Heart left ventricle (tissue), 16 donors: Measurements from ENCODE around the gene HIPK2. TPM values are rescaled to one million over a fixed set of nuclear protein-coding genes. Genes with fewer than 3 reads are reported as not detected.
A peak's percentile ranks its signal among the peaks of the same experiment; 100 is the strongest.

Experiments
- ATAC-seq, 4 donors: fragments of 200-7000 bp; cut with Tn5 transposase; one replicate each; pipeline ENCODE4 v1.9.1; 2020 to 2022; ENCODE audit warnings: moderate library complexity in 4 of 4, mild to moderate bottlenecking in 3 of 4, moderate number of reproducible peaks in 1 of 4
- DNase-seq, 5 donors: peaks; one replicate each; pipeline ENCODE4 v3.0.0-alpha.2; 2020
- H3K27ac ChIP-seq, 12 donors: fragments of 200-600 bp; sonication (generic) in 4 of 12; one replicate each; pipeline versions ENCODE4 v1.5.0 to v1.8.0; 2016 to 2022; ENCODE audit warnings: mild to moderate bottlenecking in 2 of 12
- H3K27me3 ChIP-seq, 9 donors: fragments of 200-600 bp; sonication (generic) in 2 of 9; one replicate each; pipeline versions ENCODE4 v1.5.1 to v1.8.0; 2016 to 2022; ENCODE audit warnings: mild to moderate bottlenecking in 3 of 9
- H3K36me3 ChIP-seq, 9 donors: fragments of 200-600 bp; sonication (generic) in 2 of 9; one replicate each; pipeline versions ENCODE4 v1.5.0 to v1.8.0; 2018 to 2022; ENCODE audit warnings: mild to moderate bottlenecking in 2 of 9
- H3K4me1 ChIP-seq, 12 donors: fragments of 200-600 bp; sonication (generic) in 4 of 12; one replicate each; pipeline versions ENCODE4 v1.5.0 to v1.8.0; 2016 to 2022; ENCODE audit warnings: mild to moderate bottlenecking in 3 of 12
- H3K4me3 ChIP-seq, 12 donors: fragments of 200-600 bp; sonication (generic) in 4 of 12; one replicate each; pipeline versions ENCODE4 v1.5.0 to v1.8.0; 2017 to 2022; ENCODE audit warnings: mild to moderate bottlenecking in 9 of 12, moderate library complexity in 4 of 12
- H3K9me3 ChIP-seq, 12 donors: fragments of 200-600 bp; sonication (generic) in 4 of 12; one replicate each; pipeline versions ENCODE4 v1.5.0 to v1.8.0; 2016 to 2022; ENCODE audit warnings: mild to moderate bottlenecking in 1 of 12
- CTCF ChIP-seq, 12 donors: fragments of 200-600 bp; sonication (generic) in 4 of 12; IDR thresholded peaks; one replicate each; pipeline versions ENCODE4 v1.5.0 to v1.8.0; 2018 to 2022; ENCODE audit warnings: antibody characterized with exemption in 12 of 12, mild to moderate bottlenecking in 5 of 12
- POLR2A ChIP-seq, 2 donors: fragments of 450-650 bp; IDR thresholded peaks; one replicate each; pipeline ENCODE4 v1.6.1; 2017; ENCODE audit warnings: antibody characterized with exemption in 2 of 2, mild to moderate bottlenecking in 2 of 2, moderate library complexity in 2 of 2
- WGBS, 4 donors: extraction: QIAGEN DNeasy Blood & Tissue Kit in 2 of 4; methylation state at CpG; one replicate each; pipeline versions ENCODE4 v1.1.5 to v1.1.7; 2013 to 2018; 5-methylcytosine and 5-hydroxymethylcytosine counted together
- intact Hi-C, 10 donors: fragments of 100-400 bp; cut with DNase I; formaldehyde crosslinking; loops; one replicate each; pipeline versions ENCODE4 v1.11.1 to v1.14.2; 2022
- polyA plus RNA-seq, 2 donors: library from polyadenylated mRNA; stranded (reverse); fragments of 200-250 nt; gene quantifications; one replicate each; pipeline ENCODE4 v1.2.3, GENCODE V29; 2013
- total RNA-seq, 9 donors: library from RNA; depleted of rRNA in 2 of 9; stranded (reverse); fragments of >200 nt in 2 of 9; fragmentation: NEBNext Ultra II Directional in 3 of 9; extraction: Animal tissue kit (Norgen Biotek cat#: 25700) in 3 of 9; gene quantifications; one replicate each; pipeline versions ENCODE4 v1.1.0 to v1.2.4, GENCODE V29; 2016 to 2023
- donor health status: ischemic (EF 13 %, LVEDD 7.1; RV severe dilation, severe dysfunction).
- donor health status: healthy with polysubstance abuse.
- donor health status: DM: no; HTN: yes; CAD: no.
- donor health status: DM: no; HTN: no; CAD: no.
- donor health status: ischemic (EF 25% LVEDD 6.9; RV normal size, moderate dysfunction).
- donor health status: ischemic (EF 25% LVEDD 5.7; RV mildly dilated, moderate dysfunction).
- donor health status: healthy.
- donor health status: DM: yes; HTN: yes; CAD: no.
- donor health status: ischemic (EF 35%, LVEDD 5.7; RV mildly dilated, moderate dysfunction).
- donor health status: nonischemic (EF 11% LVEDD 7.7; RV severe dilation, severe dysfunction).
- donor health status: DM: yes; HTN: yes; CAD: no.
- donor health status: PGD.
- donor health status: ischemic (EF 29% LVEDD 5.4; RV normal size, mild dysfunction).
- donor health status: nonischemic (EF 23%, LVEDD 6.1; RV moderate dilation, normal function).

HIPK2 gene
- total and polyA plus RNA-seq, 11 donors, result 43.2 to 244 (median 143) TPM

- Histone ChIP-seq H3K27me3 (no peaks in the 10 kb centered on the region), H3K9me3 (no peaks in the 10 kb centered on the region), H3K27ac (no peak overlapping the region), H3K4me3 (no peak overlapping the region), H3K36me3 (peaks cover 0 to 4% (median 0%) of the 10 kb centered on the region in 9 donors), H3K4me1 (peaks cover 9 to 80% (median 50%) of the 10 kb centered on the region in 12 donors)
- no peak for TF ChIP-seq CTCF (IDR thresholded peaks at IDR 0.05)
- no peak for TF ChIP-seq POLR2A (IDR thresholded peaks at IDR 0.05)
- intact Hi-C loops, result no loop called here
- ATAC-seq (no peak), DNase-seq (no peak)
- 90 to 94% (median 91%) methylated on average over 8 of the region's 8 CpGs for WGBS, 4 donors
These were observed 19.4 kb downstream of the HIPK2 start for GRCh38 chr7:139758388-139758787.

GRCh38 chr7:139757968-139758367 lies 19.8 kb downstream of the HIPK2 start:
- intact Hi-C loops, result no loop called here
- H3K4me1 ChIP-seq, result peaks cover 10 to 80% (median 50%) of the 10 kb centered on the region in 12 donors
- H3K27ac ChIP-seq, result no peak overlapping the region
- 54 to 62% (median 59%) methylated on average over 2 of the region's 2 CpGs for WGBS, 4 donors
- H3K9me3 ChIP-seq, result no peaks in the 10 kb centered on the region
- ATAC-seq, result no peak
- no peaks in the 10 kb centered on the region for H3K27me3 ChIP-seq
- DNase-seq, result no peak
- H3K4me3 ChIP-seq, result no peak overlapping the region
- no peak for TF ChIP-seq CTCF (IDR thresholded peaks at IDR 0.05)
- TF ChIP-seq POLR2A (IDR thresholded peaks at IDR 0.05), result no peak
- peaks cover 0 to 4% (median 0%) of the 10 kb centered on the region in 9 donors for H3K36me3 ChIP-seq

- Histone ChIP-seq H3K9me3 (no peaks in the 10 kb centered on the region), H3K27ac (peak overlapping the region in 10 of 12 donors; percentile 3 to 73 (median 52)), H3K4me1 (peaks cover 19 to 88% (median 67%) of the 10 kb centered on the region in 12 donors), H3K27me3 (no peaks in the 10 kb centered on the region), H3K4me3 (no peak overlapping the region), H3K36me3 (peaks cover 0 to 3% (median 0%) of the 10 kb centered on the region in 9 donors)
- no peak for DNase-seq
- peak; percentile 47 to 66 (median 52) for ATAC-seq
- intact Hi-C loops, result no loop called here
- 49 to 74% (median 61%) methylated on average over 11 of the region's 11 CpGs for WGBS, 4 donors
- no peak for TF ChIP-seq CTCF (IDR thresholded peaks at IDR 0.05)
- no peak for TF ChIP-seq POLR2A (IDR thresholded peaks at IDR 0.05)
These were observed 24.1 kb downstream of the HIPK2 start for GRCh38 chr7:139753693-139754111.

GRCh38 chr7:139753081-139753692 lies 24.6 kb downstream of the HIPK2 start:
- ATAC-seq, result peak in 3 of 4 donors; percentile 14 to 38 (median 14)
- intact Hi-C loops, result no loop called here
- DNase-seq, result no peak
- H3K4me1 ChIP-seq, result peaks cover 22 to 88% (median 69%) of the 10 kb centered on the region in 12 donors
- H3K4me3 ChIP-seq, result no peak overlapping the region
- no peaks in the 10 kb centered on the region for H3K27me3 ChIP-seq
- peak overlapping the region in 10 of 12 donors; percentile 3 to 73 (median 52) for H3K27ac ChIP-seq
- H3K36me3 ChIP-seq, result peaks cover 0 to 3% (median 0%) of the 10 kb centered on the region in 9 donors
- no peaks in the 10 kb centered on the region for H3K9me3 ChIP-seq
- TF ChIP-seq CTCF (IDR thresholded peaks at IDR 0.05), result peak in 2 of 12 donors; percentile 16 to 18
- TF ChIP-seq POLR2A (IDR thresholded peaks at IDR 0.05), result no peak
- 67 to 75% (median 74%) methylated on average over 7 of the region's 7 CpGs for WGBS, 4 donors
